Bronchial epithelial cell (primary cell): ENCODE results near the gene GATC. TPM values are rescaled to one million over a fixed set of nuclear protein-coding genes. Genes with fewer than 3 reads are reported as not detected.
A peak's percentile ranks its signal among the peaks of the same experiment; 100 is the strongest.

Source experiments
- DNase-seq: peaks from one replicate; pipeline ENCODE4 v3.0.0-alpha.2; 2010; ENCODE audit warnings: low read depth
- FAIRE-seq: peaks from 2 replicates; lab custom pipeline; 2011; peaks lifted over from hg19 to GRCh38; lab: Jason Lieb, UNC
- H3K27me3 ChIP-seq: 2 replicates; pipeline ENCODE4 v1.5.1; 2011; ENCODE audit warnings: low read length; ENCODE audit not compliant: control insufficient read depth, insufficient read depth
- H3K36me3 ChIP-seq: 2 replicates; pipeline ENCODE4 v1.5.1; 2011; ENCODE audit warnings: low read length; ENCODE audit not compliant: control insufficient read depth, insufficient read depth
- H3K4me3 ChIP-seq: 2 replicates; pipeline ENCODE4 v1.5.1; 2011; ENCODE audit warnings: mild to moderate bottlenecking, low read depth, low read length, control low read depth
- total RNA-seq: library from RNA; depleted of rRNA; stranded (reverse); fragments of >200 nt; gene quantifications from 2 replicates; pipeline ENCODE4 v1.2.1, GENCODE V29; 2014
- TF ChIP-seq, protein P1 (sequence below): IDR thresholded peaks from 2 replicates; pipeline ENCODE4 v1.5.1; 2011; ENCODE audit warnings: mild to moderate bottlenecking, moderate library complexity, low read length, control low read depth, inconsistent platforms; ENCODE audit not compliant: insufficient read depth, severe bottlenecking

Gene GATC
- total RNA-seq, 1 donor from 2014 or later: 21.6 TPM

DNA sequence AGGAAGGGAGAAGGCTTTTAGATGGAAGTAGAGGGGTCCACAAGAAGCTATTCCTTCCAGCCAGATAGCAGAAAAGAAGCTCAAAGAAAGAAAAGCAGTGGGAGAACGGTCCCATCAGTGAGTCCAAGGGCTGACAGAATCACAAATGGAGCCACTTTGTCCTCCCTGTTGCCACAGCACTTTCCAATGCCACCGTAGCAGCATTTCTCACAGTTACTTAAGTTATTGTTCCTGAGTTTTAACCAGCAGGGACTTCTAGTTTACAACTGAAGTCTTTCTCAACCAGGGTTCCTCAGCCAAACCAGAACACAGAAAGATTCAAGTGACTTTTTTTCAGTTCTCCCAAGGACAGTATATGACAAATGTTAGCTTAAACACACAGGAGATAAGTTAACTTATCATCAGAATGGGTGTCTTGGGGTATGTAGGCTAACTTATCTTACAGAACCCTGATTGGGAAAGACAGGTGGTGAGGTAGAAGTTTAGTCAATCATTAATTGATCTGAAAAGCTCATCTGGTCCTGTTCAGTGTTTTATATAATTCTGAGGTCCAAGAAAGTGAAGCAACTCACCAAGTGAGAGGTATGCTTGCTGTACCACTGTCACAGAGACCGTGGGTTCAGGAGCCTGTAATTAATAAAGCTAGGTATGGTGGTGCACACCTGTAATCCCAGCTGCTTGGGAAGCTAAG is 7.0 kb downstream of the GATC start:
- Histone ChIP-seq H3K36me3 (peaks cover 8% of the 10 kb centered on the region), H3K4me3 (no peak overlapping the region), H3K27me3 (no peaks in the 10 kb centered on the region)
- DNase-seq (no peak), FAIRE-seq (no peak)
- TF ChIP-seq, protein P1, sequence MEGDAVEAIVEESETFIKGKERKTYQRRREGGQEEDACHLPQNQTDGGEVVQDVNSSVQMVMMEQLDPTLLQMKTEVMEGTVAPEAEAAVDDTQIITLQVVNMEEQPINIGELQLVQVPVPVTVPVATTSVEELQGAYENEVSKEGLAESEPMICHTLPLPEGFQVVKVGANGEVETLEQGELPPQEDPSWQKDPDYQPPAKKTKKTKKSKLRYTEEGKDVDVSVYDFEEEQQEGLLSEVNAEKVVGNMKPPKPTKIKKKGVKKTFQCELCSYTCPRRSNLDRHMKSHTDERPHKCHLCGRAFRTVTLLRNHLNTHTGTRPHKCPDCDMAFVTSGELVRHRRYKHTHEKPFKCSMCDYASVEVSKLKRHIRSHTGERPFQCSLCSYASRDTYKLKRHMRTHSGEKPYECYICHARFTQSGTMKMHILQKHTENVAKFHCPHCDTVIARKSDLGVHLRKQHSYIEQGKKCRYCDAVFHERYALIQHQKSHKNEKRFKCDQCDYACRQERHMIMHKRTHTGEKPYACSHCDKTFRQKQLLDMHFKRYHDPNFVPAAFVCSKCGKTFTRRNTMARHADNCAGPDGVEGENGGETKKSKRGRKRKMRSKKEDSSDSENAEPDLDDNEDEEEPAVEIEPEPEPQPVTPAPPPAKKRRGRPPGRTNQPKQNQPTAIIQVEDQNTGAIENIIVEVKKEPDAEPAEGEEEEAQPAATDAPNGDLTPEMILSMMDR: no peak

DNA sequence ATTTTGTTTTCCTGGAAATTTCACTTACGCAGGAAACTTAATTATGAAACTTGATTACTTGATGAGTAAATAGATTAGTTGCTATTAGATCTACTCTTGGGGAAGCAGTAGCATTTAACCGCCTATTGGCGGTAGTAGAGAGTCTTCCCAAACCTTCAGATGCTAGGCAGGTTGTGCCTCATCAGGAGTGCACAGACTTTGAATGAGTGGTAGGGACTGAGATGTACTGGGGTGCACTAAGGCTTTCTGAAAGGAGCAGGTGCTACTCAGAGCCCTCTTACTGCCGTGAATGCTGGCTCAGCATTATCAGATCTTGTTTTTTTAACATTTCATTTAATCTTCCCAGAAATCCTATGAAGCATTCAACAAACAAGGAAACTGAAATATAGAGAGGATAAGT is 7.7 kb downstream of the GATC start:
- no peak for FAIRE-seq
- Histone ChIP-seq H3K27me3 (no peaks in the 10 kb centered on the region), H3K36me3 (peaks cover 13% of the 10 kb centered on the region), H3K4me3 (no peak overlapping the region)
- DNase-seq: peak; percentile 51
- TF ChIP-seq, protein P1: peak; percentile 54

DNA sequence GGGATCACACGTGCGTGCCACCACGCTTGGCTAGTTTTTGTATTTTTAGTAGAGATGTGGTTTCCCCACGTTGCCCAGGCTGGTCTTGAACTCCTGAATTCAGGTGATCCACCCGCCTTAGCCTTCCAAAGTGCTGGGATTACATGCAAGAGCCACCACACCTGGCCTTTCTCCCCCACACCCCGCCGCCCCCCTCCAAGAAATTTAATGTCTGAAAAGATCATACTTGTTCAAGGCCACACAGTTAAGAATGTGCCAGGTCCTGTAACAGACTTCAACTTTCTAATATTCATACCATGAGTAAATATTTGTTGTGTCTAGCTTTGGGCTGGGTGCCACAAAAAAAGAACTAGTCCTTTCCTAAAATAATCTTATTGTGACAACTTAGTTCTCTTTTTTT is 9.1 kb downstream of the GATC start:
- Histone ChIP-seq H3K36me3 (peaks cover 18% of the 10 kb centered on the region), H3K27me3 (no peaks in the 10 kb centered on the region), H3K4me3 (no peak overlapping the region)
- TF ChIP-seq, protein P1: no peak
- DNase-seq (no peak), FAIRE-seq (no peak)

DNA sequence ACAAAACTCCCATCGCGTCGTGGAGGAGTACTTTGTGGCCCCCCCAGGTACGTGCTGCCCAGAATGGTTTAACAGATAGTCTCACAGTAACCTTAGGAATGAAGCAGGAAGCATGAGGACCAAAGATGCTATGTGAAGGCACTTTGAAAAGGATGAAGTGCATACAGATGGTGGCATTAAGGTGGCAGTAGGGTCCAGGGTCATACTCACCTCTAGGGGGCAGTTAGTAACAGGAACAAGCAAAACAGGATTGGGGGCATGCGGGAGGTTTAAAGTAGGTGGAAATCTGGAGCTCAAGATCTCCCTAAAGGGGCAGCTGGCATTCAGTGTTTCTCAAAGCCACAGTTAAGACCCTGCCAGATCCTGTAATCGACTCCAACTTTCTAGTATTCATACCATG is 10.9 kb downstream of the GATC start:
- H3K4me3 ChIP-seq: no peak overlapping the region
- TF ChIP-seq, protein P1: peak; percentile 38
- DNase-seq (no peak), FAIRE-seq (no peak)
- H3K27me3 ChIP-seq: no peaks in the 10 kb centered on the region
- H3K36me3 ChIP-seq: peaks cover 20% of the 10 kb centered on the region

DNA sequence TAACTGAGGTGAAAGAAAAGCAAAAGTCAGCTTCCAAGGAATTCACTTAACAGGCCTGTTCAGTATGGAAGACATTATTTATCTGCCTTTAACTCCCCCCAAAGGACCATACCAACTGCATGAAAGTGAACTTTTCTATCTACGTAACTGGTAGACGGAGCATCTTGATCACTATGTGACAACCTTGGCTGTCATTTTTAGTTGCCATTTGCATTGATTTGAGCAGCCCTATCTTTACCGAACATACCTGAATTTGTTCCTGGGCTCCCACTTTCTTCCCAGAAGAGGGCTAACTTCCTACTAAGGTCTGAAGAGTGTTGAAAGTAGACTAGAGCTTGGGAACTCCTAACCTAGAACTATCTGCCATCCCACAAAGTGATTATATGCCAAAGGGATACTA is 13.9 kb downstream of the GATC start:
- Histone ChIP-seq H3K36me3 (peaks cover 34% of the 10 kb centered on the region), H3K27me3 (no peaks in the 10 kb centered on the region), H3K4me3 (no peak overlapping the region)
- DNase-seq (no peak), FAIRE-seq (no peak)
- TF ChIP-seq, protein P1: no peak

DNA sequence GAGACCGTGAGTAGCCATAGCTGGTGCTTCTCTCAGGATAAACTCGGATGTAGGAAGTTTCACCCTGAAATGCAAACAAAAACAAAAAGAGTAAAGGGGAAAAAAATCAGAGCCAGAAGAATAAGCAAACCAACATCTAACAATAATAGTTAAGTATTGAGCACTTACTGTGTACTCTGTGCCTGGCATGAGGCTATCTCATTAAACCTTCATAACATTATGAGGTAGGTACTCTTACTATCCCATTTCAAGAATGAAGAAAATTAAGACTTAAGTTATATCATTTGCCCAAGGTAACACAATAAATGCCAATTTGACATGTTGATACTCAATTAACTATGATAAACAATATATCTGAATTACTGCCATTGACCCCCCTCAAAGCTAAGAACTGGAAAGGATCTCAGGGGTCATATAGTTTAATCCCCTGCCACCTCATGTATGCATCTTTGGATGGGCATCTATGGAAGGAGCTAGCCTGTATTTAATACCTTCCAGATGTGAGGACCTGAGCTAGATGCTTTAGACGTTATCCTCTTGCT is 15.9 kb downstream of the GATC start:
- H3K36me3 ChIP-seq: peaks cover 38% of the 10 kb centered on the region
- DNase-seq (no peak), FAIRE-seq (no peak)
- no peaks in the 10 kb centered on the region for H3K27me3 ChIP-seq
- TF ChIP-seq, protein P1: no peak
- H3K4me3 ChIP-seq: no peak overlapping the region
